Stimulated activated CD4-positive, alpha-beta T cell treated with anti-CD3 and anti-CD28 coated beads, Interleukin-15, amount 100 ng/mL, for 1 hour (primary cell): ENCODE data around the gene FYN.
"Not testable (repeated sequence)": the region's sequence is repeated elsewhere in the genome, so short reads cannot be mapped to it uniquely, and the experiment has no call there.

ENCODE experiments used
- DNase-seq, 2 donors: peaks; one replicate each; pipeline ENCODE4 v3.0.0-alpha.2; 2020; ENCODE audit warnings: low read depth in 1 of 2, low spot score in 1 of 2

Gene FYN

DNA sequence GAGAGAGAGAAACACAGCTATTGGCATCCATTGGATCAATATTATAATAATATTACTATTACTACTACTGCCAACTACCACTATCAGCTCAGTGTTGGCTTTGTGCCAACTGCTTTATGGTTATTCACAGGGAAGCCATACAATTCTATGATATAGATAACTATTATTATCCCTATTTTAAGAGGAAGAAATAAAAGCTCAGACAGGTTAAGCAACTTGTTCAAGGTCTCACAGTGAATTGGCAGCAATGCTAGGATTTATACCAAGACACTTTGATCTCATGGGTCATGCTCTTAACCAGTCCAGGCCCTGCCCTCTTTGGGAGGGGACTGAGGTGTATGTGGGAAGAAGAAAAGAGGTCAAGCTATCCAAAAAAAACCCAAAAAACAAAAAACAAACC, 185.6 kb downstream of the FYN start:
- no peak for DNase-seq

GRCh38 chr6:111686932-111687266, 186.4 kb downstream of the FYN start:
- no peak for DNase-seq

DNA sequence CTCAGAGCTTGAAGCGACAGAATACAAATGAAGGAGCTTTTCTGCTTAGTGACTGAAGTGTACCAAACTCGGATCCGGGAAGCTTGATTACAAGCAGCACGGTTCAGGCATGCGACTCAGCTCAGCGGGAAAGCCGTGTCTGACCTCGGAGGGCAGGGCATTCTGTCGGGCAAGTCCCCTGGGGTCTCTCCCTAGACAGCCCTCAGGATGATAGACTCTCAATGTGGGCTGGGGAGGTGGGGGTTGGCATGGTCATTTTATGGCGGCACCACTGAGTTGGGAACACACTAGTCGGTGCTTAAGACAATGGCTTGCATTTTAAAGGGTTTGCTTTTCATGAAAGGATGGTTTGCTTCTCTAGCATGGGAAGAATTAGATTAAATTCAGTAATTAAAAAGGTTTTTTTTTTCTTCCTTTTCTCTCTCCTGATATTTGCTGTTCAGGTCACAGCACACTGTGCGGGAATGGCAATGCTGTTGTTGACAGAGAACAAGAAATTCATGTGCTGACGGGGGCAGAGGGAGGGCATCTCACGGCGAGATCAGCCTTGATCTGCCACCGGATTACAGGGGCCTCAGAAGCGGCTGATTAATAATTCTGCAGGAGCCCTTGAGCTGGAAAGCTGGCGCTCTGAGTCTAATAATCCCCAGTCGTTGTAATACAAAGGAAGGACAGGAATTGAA, 186.9 kb downstream of the FYN start:
- DNase-seq, result no peak

DNA sequence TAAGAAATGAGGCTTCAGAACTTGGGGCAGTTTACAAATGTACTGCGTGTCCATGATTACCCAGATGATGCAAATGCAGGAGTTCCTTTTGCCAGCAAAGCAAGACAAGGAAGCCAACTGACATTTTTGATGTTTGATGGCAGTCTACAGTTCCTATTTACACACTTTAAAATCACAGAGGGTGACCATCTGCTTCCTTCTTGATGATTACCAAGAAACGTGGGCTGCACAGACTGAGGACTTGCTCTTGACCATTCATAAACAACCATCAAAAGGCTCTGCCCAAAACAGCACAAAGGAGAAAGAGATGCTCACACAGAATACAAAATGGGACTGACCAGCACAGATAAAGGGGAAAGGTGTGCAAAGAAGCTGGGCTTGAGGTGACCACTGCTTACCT, 187.7 kb downstream of the FYN start:
- no peak for DNase-seq

DNA sequence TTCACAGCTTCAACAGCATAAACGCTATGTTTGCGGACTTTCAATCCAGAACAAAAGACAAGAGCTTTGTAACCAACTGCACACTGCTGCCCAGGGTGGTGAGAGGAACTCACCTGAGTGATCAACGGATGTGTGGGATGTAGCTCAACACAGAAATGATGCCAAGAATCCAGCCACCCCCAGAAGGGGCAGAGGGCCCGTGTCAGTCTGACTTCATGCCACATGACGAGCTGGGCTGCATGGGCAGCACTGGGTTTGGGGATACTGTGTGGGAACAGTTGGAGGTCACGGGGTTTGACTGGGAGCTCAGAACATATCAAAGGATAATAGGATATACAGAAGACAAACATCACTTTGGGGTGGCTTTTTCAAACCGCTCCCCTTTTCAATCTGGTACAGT, 188.2 kb downstream of the FYN start:
- no peak for DNase-seq

GRCh38 chr6:111683749-111684267, 189.4 kb downstream of the FYN start:
- no peak for DNase-seq

GRCh38 chr6:111683157-111683556, 190.1 kb downstream of the FYN start:
- no peak for DNase-seq

DNA sequence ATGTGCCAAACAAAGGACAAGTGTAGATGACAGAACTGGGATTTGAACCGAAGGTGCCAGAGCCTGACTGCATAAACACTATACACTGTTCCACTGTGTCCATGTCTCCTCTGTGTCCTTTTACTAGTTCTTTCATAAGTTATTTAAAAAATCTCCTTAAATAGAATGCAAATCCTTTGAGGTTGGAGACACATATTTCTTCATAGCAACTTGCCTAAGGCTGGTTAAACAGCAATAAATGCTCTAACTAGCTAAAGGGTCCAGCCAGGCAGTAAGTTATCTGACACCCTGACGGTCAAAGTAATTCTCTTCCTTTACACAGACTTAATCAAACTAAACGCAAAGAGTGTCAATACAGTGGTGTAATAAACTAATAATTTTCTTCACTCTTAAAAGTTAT, 191.4 kb downstream of the FYN start:
- DNase-seq, result no peak

DNA sequence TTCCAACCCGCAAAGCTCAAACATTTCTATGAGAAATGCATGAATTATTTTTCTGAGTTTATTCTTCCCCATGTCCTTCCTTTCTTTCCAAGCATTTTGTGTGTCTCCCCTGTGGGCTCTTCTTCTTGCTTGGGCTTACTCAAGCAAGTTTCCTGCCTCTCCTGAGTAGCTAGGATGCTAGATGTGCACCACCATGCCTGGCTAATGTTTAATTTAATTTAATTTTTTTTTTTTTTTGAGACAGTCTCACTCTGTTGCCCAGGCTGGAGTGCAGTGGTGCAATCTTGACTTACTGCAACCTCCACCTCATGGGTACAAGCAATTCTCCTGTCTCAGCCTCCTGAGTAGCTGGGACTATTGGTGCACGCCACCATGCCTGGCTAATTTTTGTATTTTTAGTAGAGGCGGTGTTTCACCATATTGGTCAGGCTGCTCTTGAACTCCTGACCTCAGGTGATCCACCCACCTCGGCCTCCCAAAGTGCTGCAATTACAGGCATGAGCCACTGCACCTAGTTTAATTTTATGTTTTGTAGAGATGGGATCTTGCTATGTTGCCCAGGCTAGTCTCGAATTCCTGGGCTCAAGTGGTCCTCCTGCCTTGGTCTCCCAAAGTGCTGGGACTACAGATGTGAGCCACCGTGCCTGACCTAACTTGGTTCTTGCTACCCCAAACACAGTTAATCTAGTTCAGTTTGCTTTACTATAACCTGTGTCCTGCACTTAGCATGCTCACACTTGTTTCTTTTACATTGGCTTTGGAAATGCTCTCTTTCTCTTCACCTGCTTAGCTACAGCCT, 192.2 kb downstream of the FYN start:
- not testable (repeated sequence) for DNase-seq

DNA sequence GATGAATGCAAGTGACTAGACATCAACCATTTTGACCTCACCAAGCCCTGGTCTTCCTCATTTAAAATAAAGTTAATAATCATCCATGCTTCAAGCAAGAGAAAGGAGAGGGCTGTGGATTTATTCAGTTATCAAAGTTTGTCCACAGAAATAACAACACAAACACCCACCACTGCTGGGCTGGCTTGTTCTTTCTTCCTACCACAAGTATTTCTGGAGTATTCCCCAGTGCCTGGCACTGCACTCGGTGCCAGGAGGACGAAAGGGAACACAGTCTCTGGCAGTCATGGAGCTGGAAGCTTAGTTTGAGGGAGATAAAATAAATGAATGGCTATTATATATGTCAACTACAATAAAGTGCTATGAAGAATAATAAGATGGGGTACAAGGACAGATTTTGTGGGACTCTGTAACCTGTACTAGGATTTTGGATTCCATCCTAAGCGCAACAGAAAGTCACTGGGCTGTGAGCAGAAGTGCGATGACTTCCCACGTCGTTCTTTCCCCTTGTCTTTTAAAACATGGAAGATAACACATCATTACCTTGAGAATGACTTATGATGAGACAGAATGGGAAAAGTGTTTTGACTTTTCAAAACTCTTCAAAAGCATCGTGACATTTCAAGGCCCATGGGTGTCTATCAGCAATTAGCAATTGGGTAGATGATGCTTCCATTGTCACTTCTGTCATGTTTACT, 193.1 kb downstream of the FYN start:
- no peak for DNase-seq

DNA sequence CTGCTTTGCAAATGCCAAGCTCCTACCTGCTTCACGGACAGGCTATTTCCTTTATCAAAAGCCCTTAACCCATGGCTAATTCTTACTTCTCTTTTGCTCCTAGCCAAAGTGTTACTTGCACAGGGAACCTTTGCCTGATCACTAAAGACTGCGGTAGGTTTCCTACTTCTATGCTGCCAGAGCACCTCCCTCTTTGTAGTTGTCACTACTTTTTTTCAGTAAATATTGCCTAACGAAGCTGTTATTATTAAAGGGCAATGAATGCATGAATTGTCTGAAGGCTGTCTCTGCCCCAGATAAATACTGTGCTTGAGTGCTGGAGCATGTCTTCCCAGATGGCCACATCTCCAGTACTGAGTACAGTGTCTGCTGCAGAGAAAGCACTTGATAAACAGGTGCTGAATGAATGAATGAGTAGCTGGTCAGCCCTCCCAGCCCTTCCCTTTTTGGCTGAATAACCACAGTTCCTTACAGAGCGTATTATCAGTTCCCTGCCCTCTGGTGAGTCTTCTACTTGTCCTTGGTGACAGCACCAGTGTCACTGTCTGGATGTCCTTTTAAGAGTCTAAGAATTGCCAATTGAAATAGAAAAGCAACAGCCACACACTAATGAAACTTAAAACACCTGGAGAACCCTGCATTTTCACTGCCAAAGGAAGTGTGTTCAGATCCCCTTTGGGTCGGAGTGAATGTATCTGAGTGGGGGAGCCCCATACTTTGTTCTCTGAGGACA, 194.0 kb downstream of the FYN start:
- DNase-seq, result no peak

GRCh38 chr6:111677249-111677990, 195.8 kb downstream of the FYN start:
- no peak for DNase-seq

DNA sequence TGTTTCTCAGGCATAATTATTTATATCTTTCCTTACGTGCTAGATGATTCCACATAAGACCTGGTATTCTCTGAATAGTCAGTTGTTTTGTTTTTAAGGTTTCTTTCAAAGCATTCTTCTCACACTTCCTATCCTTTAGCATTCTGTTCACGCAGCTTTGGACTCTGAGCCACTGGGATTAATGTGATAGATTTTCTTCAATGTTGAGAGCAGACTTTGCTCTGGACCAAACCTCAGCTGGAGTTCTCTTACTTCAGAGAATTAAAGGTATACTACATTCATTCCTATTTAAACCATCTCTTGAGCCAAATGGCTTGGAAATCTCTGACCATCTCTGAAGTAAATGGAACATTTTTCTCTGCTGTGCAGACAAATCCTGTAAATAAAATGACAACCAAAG, 196.9 kb downstream of the FYN start:
- no peak for DNase-seq

DNA sequence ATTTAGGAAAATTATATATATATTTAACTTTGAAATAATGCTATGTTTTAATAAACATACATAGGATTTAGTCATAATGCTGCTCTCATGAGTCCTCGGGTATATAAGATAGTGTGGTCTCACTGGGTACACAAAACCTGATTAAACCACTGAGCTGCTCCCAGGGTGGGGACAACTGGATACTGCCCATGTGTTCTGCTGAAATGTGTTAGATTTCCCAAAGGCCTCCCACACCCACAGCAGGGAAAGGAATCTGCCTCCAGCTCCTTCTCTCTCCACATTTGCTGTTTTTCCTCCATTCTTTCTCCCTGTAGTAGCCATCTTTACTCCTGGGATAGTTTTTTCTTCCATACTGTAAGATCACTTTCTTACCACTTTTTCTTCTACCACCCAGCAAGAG, 198.4 kb downstream of the FYN start:
- no peak for DNase-seq

- no peak for DNase-seq
These were observed 198.8 kb downstream of the FYN start for GRCh38 chr6:111674413-111674812.

GRCh38 chr6:111673937-111674336, 199.3 kb downstream of the FYN start:
- DNase-seq, result no peak

- DNase-seq, result no peak
These were observed 199.7 kb downstream of the FYN start for GRCh38 chr6:111673532-111673931.

- no peak for DNase-seq
These were observed 200.3 kb downstream of the FYN start for GRCh38 chr6:111672761-111673450.

DNA sequence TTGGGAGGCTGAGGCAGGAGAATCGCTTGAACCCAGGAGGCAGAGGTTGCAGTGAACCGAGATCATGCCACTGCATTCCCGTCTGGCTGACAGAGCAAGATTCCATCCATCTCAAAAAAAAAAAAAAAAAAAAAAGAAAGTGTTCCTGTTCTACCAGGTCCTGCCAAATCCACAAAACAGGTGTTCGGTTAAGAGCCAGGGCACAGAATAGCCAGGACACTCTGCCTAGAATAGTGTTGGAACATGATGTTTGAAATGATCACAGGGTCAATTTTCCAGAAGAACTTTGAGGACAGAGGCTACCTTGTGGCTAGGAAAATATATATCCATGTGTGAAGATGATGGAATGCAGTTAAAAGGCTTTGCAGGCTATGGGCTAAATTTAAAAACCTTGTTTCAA, 203.9 kb downstream of the FYN start:
- DNase-seq, result no peak

GRCh38 chr6:111668410-111668809, 204.8 kb downstream of the FYN start:
- DNase-seq, result no peak
